LHCN-M2 (cell line): ENCODE results near the gene RPL38. TPM values are rescaled to one million over a fixed set of nuclear protein-coding genes. Genes with fewer than 3 reads are reported as not detected.
"Not testable (repeated sequence)": the region's sequence is repeated elsewhere in the genome, so short reads cannot be mapped to it uniquely, and the experiment has no call there.

Source experiments
- DNase-seq: peaks from one replicate; pipeline ENCODE4 v3.0.0-alpha.2; 2012; ENCODE audit warnings: low read depth
- total RNA-seq: library from RNA; depleted of rRNA; stranded (reverse); fragments of >200 nt; gene quantifications from 2 replicates; pipeline ENCODE4 v1.2.3, GENCODE V29; 2014

The RPL38 gene
- total RNA-seq, 1 experiment from 2014 or later, result 227 TPM

- DNase-seq, result no peak
Measured at GRCh38 chr17:74183411-74183810, 20.1 kb upstream of the RPL38 start.

- DNase-seq, result no peak
Measured at GRCh38 chr17:74185571-74186185, 17.8 kb upstream of the RPL38 start.

GRCh38 chr17:74186498-74186897 lies 17.0 kb upstream of the RPL38 start:
- no peak for DNase-seq

- no peak for DNase-seq
Measured at GRCh38 chr17:74187761-74188160, 15.7 kb upstream of the RPL38 start.

- DNase-seq, result not testable (repeated sequence)
Measured at GRCh38 chr17:74188687-74189086, 14.8 kb upstream of the RPL38 start.

- DNase-seq, result peak; percentile 68
Measured at GRCh38 chr17:74190154-74190553, 13.3 kb upstream of the RPL38 start.

GRCh38 chr17:74190807-74191406 lies 12.6 kb upstream of the RPL38 start:
- peak; percentile 32 for DNase-seq

GRCh38 chr17:74192950-74193781 lies 10.3 kb upstream of the RPL38 start:
- peak; percentile 96 for DNase-seq

GRCh38 chr17:74194682-74195081 lies 8.8 kb upstream of the RPL38 start:
- DNase-seq, result no peak

GRCh38 chr17:74196541-74197317 lies 6.7 kb upstream of the RPL38 start:
- no peak for DNase-seq

- DNase-seq, result no peak
Measured at GRCh38 chr17:74197801-74198200, 5.7 kb upstream of the RPL38 start.

GRCh38 chr17:74198694-74199093 lies 4.8 kb upstream of the RPL38 start:
- DNase-seq, result no peak

GRCh38 chr17:74199306-74200092 lies 4.0 kb upstream of the RPL38 start:
- DNase-seq, result peak; percentile 32

GRCh38 chr17:74200112-74200511 lies 3.4 kb upstream of the RPL38 start:
- DNase-seq, result no peak

- peak; percentile 79 for DNase-seq
Measured at GRCh38 chr17:74201250-74201649, 2.2 kb upstream of the RPL38 start.

- no peak for DNase-seq
Measured at GRCh38 chr17:74201948-74202347, 1.5 kb upstream of the RPL38 start.

GRCh38 chr17:74202938-74203337 lies 540 bp upstream of the RPL38 start:
- DNase-seq, result no peak

- no peak for DNase-seq
Measured at GRCh38 chr17:74204474-74204873, 996 bp downstream of the RPL38 start.

- no peak for DNase-seq
Measured at GRCh38 chr17:74205274-74205673, 1.8 kb downstream of the RPL38 start.

GRCh38 chr17:74206332-74206818 lies 2.9 kb downstream of the RPL38 start:
- no peak for DNase-seq
